ENCODE data around the gene ENO3.

ENO3 gene

DNA sequence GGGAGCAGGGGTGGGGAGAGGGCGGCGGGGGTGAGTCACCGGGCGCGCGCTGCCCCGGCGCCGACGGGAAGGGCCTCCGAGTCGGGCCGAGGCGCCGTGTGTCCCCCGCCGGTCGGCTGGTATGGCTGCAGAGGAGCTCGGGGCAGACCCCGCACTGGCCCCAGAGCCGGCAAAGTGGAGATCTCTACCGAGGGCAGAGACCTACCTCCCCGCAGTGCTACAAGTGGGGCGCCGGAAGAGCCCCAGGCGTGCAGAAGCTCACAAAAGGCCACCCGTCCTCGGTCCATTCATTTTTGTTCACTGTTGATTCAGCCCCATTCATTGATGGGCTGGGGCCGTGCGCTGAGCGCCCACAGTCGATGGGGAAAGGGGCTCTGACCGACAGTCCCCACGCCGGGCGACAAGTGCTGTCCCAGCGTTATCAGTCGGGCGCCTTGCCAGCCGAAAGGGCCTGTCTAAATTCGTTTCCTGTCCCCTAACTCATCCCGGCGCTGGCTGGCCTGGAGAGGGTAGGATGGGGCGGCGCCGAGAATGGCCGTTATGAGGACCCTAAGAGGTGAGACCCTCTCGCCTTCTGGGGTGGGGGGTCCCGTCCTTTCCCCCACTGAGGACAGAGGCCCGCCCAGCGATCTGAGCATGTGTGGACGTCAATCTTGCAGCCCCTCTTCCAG, 709 bp upstream of the ENO3 start:
- DNase-seq = peak in 2 of 5 donors; percentile 48 to 53

- no peak for DNase-seq
Measured at GRCh38 chr17:4951486-4951885, 567 bp downstream of the ENO3 start.

DNA sequence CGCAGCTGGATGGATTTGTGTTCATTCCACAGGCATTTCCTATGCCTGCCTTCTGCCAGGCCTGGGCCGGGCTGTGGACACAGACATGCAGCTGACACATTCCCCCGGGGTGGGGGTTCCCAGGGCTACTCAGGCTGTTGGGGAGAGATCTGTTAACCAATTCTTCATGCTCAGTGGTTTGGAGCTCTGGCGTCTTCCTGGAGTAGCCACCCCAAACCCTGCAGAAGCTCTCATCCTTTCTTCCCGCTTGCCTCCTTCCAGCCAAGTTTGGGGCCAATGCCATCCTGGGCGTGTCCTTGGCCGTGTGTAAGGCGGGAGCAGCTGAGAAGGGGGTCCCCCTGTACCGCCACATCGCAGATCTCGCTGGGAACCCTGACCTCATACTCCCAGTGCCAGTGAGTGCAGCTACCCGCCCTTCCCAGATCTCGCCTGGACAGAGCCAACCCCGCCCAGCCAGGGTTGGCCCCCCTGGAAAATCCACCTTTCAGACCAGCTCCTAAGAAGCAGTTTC, 2.6 kb downstream of the ENO3 start:
- no peak for DNase-seq

- DNase-seq = no peak
Measured at GRCh38 chr17:4955091-4955490, 4.2 kb downstream of the ENO3 start.

GRCh38 chr17:4956493-4957061, 5.7 kb downstream of the ENO3 start:
- DNase-seq = peak in 3 of 5 donors; percentile 34 to 50 (median 40)

- no peak for DNase-seq
Measured at GRCh38 chr17:4958102-4958501, 7.2 kb downstream of the ENO3 start.

DNA sequence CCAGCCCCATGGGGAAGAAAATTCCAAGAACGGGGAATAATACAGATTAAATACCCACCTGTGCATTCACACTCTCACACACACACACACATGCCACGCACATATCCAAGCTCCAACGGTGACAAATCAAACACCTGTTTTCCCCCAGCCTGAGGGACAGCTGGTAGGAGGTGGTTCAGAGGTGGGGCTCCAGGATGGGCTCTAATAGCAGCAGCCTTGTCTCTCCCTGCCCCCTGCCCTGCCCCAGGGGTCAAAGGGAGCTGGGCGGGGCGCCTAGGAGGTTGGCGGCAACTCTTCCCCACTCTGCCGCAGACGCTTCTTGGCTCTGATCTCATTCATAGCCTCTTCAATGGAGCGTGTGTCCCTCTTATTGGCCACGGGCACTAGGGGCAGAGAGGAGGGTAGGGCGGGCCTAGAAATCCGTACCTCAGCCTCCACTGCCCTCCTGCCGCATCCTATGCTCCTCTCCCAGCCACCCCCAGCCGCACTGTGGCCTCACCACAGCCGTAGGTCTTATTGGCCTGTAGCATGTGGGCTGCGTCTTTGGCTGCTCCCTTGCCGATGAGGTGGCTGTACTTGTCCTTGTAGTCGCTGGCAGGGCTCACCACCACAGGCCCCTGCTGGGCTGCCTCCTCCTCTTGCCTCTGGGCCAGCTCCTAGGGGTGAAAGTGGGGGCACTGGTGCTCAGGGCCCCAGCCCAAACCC, 8.5 kb downstream of the ENO3 start:
- DNase-seq = no peak

- no peak for DNase-seq
Measured at GRCh38 chr17:4960279-4960922, 9.5 kb downstream of the ENO3 start.

GRCh38 chr17:4965311-4965986, 14.5 kb downstream of the ENO3 start:
- DNase-seq = no peak

GRCh38 chr17:4966844-4967538, 16.1 kb downstream of the ENO3 start:
- DNase-seq = peak; percentile 88 to 99 (median 92)

DNA sequence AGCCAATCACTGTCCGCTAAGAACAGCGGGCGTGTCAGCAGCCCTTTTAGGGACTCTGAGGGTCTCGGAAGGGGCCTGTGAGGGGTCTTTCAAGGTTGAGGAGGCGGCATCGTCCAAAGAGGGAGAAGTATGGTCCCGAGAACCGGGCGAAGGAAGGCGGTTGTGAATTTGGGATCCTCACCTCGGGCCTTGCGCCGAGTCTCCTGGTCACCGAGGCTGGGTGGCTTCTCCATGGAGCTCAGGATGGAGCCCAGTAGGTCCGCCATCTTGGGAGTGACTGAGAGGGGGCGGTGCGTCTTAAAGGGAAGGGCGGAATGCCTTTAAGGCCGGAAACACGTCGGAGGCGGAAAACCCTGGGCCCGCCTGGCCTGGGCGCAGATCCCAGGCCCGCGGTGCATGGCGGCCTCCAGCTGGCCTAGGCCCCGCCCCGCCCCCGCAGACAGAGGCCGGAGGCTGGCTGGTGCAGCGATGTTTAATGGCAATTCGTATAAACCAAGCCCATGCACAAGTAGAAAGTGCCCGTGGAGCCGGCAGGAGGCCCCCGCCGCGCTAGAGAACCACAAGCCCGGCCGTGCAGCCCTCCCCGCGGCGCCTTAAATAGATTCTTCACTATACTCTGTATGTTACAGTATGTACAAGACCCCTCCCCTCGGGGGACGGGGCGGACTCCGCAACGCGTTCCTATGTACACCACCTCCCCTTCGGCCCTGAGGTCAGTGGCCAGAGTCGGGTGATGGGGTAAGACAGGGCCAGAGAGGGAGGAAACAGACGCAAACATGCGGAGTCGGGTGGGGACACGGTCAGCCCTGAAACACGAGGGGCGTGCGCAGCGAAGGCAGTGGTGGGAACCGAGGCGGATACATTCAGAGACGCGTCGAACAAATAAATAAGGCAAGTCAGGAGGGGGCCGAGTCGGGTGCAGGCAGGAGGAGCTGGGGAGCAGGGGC, 16.9 kb downstream of the ENO3 start, which contains the start of gene SPAG7:
Gene SPAG7, minus strand, starts transcription at position 279 of the 947 bp plus-strand sequence. Its CDS starts 13 bp downstream, at position 266.
- peak; percentile 86 to 97 (median 89) for DNase-seq

- DNase-seq = no peak
Measured at GRCh38 chr17:4968486-4969046, 17.6 kb downstream of the ENO3 start.

DNA sequence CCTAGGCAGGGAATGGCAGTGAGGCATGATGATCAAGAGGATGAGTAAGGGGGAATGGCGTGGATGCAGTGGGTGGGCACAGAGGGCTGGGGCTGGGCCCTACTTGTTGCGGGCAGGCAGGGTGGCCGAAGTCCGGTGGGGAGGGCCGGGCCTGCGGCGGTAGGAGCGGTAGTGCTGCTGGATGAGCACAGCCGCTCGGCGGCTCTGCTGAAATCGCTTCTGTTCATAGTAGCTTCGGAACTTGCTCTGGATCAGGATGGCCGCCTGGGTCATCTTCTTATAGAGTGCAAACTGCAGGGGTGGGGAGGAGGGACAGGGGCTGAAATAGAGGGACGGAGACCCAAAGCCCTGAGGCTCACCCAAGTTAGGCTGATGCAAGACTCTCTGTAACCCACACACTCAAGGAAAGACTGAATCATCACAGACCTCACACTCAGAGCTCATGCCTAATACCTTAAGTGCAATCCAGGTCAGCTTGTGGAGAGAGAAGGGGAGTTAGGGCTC, 18.2 kb downstream of the ENO3 start:
- DNase-seq = peak in 1 of 5 donors; percentile 84

DNA sequence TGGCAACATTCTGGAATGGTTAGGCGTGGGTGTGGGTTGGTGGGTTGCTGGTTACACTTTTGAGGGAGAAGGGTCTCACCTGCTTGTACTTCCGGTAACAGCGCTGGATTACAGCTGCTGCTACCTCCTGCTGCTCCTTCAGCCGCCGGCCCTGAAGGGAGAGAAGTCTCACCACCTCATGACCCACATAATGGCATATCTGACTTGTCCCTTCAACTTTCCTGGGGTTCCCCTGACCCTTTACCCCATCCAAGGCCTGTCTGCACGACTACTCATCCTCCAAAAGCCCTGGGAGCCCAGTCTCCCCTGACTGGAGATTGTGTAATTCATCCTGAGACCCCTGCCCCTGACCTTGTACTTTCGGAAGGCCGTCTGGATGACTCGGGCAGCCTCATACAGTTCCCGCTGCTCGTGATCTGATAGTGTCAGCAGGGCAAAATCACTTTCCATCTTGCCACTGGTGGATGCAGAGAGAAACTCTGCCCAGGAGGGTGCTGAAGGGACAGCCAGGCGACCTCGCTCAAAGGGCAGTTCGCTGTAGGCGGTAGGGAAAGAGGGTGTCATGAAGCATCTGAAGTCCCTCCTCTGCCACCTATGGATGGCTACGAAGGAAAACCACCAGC, 18.7 kb downstream of the ENO3 start:
- no peak for DNase-seq

DNA sequence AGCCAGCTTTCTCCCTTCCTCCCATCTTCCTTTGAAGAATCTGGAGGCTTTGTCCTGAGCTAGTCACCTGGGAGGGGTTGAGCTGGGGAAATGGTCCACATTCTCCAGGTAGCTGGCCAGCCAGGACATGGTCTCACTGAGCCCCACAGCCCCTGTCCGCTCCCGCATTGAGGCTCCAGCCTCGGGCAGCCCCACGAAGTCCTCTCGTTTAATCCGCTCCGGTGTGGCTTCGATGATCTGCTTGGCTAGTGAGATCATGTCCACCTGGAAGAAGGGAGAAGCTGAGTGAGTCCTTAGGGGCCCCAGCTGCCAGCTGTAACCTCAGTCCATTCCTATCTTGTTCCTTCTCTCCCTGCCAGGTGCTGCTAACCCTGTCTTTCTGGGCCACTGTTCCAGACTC, 19.4 kb downstream of the ENO3 start:
- DNase-seq = no peak

GRCh38 chr17:4971826-4972225, 20.9 kb downstream of the ENO3 start:
- DNase-seq = no peak

GRCh38 chr17:4972322-4972721, 21.4 kb downstream of the ENO3 start:
- DNase-seq = no peak

- no peak for DNase-seq
Measured at GRCh38 chr17:4972752-4973151, 21.8 kb downstream of the ENO3 start.

GRCh38 chr17:4973256-4974114, 22.6 kb downstream of the ENO3 start:
- no peak for DNase-seq
